ENCODE data around the gene NCEH1. TPM values are rescaled to one million over a fixed set of nuclear protein-coding genes. Genes with fewer than 3 reads are reported as not detected.

The NCEH1 gene
- total RNA-seq, 2 experiments from 2014 or later, result 2.8 to 3.4 TPM

DNA sequence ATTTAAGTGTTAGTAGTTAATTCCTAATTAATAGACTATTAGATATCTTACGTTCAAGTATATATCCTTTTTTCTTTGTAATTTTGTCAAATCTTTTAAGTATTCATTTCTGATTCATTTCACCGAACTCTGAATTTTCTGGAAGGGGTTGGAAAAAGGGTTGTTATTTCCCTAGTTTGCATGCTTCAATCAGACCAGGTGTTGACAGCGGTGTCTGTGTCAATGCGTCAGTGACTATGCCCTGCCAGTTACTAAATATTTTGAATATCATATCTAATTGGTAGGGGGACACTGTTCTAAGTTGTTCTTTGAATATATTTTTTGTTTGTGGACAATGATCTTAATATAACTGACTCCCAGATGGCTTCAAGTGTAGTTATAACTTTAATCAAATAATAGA is 124.9 kb downstream of the NCEH1 start:
- H3K4me3 Mint-ChIP-seq, result no peak overlapping the region
- ChIA-PET POLR2A (interaction anchor here (0.8 kb wide), 1 partner anchor 65 kb away, joined by 4 read pairs; no protein-coding TSS in a partner anchor), CTCF (interaction anchor here (0.7 to 1.0 kb wide), 2 partner anchors 10 to 62 kb away, joined by 3 to 7 read pairs; partner anchors contain the start of gene TNFSF10)
- no peak overlapping the region for H3K27ac Mint-ChIP-seq
- no peak for DNase-seq
- H3K9me3 Mint-ChIP-seq, result peaks cover 12% of the 10 kb centered on the region
- peaks cover 15% of the 10 kb centered on the region for H3K36me3 Mint-ChIP-seq (ENCODE audit: low read depth)
- no peak for ATAC-seq
- intact Hi-C loops (cut with micrococcal nuclease), result no loop called here
- H3K4me1 Mint-ChIP-seq (ENCODE audit: low read depth), result peaks cover 65% of the 10 kb centered on the region
- TF ChIP-seq, protein P1, sequence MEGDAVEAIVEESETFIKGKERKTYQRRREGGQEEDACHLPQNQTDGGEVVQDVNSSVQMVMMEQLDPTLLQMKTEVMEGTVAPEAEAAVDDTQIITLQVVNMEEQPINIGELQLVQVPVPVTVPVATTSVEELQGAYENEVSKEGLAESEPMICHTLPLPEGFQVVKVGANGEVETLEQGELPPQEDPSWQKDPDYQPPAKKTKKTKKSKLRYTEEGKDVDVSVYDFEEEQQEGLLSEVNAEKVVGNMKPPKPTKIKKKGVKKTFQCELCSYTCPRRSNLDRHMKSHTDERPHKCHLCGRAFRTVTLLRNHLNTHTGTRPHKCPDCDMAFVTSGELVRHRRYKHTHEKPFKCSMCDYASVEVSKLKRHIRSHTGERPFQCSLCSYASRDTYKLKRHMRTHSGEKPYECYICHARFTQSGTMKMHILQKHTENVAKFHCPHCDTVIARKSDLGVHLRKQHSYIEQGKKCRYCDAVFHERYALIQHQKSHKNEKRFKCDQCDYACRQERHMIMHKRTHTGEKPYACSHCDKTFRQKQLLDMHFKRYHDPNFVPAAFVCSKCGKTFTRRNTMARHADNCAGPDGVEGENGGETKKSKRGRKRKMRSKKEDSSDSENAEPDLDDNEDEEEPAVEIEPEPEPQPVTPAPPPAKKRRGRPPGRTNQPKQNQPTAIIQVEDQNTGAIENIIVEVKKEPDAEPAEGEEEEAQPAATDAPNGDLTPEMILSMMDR (IDR thresholded peaks at IDR 0.05), result no peak
- peaks cover 5% of the 10 kb centered on the region for H3K27me3 Mint-ChIP-seq

DNA sequence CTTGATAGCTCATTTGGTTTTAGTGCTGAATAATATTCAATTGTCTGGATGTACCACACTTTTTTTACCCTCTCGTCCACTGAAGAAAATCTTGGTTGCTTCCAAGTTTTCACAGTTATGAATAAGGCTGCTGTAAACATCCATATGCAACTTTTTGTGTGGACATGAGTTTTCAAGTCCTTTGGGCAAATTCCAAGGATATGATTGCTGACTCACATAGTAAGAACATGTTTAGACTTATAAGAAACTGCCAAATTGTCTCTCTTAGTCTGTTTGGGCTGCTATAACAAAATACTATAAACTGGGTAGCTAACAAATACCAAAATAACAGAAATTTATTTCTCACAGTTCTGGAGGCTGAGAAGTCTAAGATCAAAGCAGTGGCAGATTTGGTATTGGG is 128.2 kb downstream of the NCEH1 start:
- ChIA-PET POLR2A (interaction anchor here (0.7 to 4.8 kb wide), 2 partner anchors 9 to 59 kb away, joined by 3 to 26 read pairs; no protein-coding TSS in a partner anchor), CTCF (interaction anchor here (2.3 kb wide), 1 partner anchor 13 kb away, joined by 13 read pairs; no protein-coding TSS in a partner anchor)
- peaks cover 5% of the 10 kb centered on the region for H3K36me3 Mint-ChIP-seq (ENCODE audit: low read depth)
- peaks cover 82% of the 10 kb centered on the region for H3K4me1 Mint-ChIP-seq (ENCODE audit: low read depth)
- intact Hi-C loops (cut with micrococcal nuclease), result no loop called here
- peaks cover under 1% of the 10 kb centered on the region for H3K27me3 Mint-ChIP-seq
- DNase-seq, result no peak
- no peak for ATAC-seq
- H3K9me3 Mint-ChIP-seq, result no peaks in the 10 kb centered on the region
- TF ChIP-seq, protein P1 (IDR thresholded peaks at IDR 0.05), result no peak
- no peak overlapping the region for H3K27ac Mint-ChIP-seq
- no peak overlapping the region for H3K4me3 Mint-ChIP-seq

DNA sequence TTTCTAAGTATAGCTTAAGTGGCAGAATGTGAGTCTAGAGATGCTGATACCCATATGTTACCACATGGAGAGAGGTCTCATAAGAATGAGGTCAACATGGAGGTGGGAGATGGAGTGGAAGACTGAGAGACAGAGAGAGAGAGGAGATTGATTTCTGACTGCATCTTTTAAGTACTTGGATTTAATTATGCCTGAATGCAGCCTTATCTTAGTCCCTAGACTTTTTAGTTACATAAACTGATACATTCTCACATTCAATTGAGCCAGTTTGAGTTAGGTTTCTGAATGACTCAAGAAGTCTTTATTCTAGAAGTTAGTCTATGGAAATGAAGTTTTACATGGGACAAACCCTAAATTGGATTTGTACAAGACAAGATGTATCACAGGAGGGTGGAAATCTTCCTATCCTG is 129.1 kb downstream of the NCEH1 start:
- Mint-ChIP-seq H3K27ac (peak overlapping the region; percentile 57), H3K4me3 (no peak overlapping the region), H3K36me3 (ENCODE audit: low read depth) (peaks cover 7% of the 10 kb centered on the region), H3K4me1 (ENCODE audit: low read depth) (peaks cover 87% of the 10 kb centered on the region), H3K9me3 (peaks cover 4% of the 10 kb centered on the region), H3K27me3 (no peaks in the 10 kb centered on the region)
- TF ChIP-seq, protein P1 (IDR thresholded peaks at IDR 0.05), result no peak
- ATAC-seq (peak; percentile 63), DNase-seq (no peak)
- intact Hi-C loops (cut with micrococcal nuclease), result loop anchor here (2.0 kb wide), 1 partner anchor 19 kb away; no protein-coding TSS in a partner anchor
- CTCF ChIA-PET, result no interaction called here
- POLR2A ChIA-PET, result interaction anchor here (4.8 kb wide), 1 partner anchor 10 kb away, joined by 26 read pairs; no protein-coding TSS in a partner anchor

DNA sequence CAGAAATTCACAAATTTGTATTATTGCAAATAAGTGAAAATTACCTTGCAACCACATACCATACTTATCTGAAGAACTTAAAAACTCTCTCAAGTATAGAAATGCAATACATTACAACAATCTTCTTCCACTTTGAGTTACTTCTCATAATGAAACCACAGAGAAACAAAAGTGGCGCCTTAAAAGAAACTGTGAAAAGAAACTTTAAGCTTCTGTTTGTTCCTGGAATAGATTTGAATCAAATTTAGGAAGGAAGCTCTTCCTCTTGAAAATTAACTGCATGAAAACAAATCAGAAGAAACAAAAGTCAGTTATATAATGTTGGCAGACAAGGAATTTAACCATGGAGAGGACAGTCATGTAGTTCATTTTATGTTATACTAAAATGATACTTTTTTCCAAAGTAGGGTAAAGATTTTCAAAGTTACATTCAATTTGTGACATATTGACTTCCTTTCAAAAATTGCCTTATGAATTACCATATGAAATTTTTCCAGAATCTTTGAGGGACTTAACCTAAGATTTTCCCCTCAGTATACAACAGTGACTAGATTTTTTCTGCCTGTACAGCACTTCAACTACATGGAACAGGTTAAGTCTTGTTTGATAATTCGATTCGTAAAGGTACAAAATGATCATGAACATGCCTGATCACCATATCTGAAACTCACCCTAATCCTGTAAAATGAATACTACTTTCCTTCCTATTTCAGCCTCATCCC is 130.0 kb downstream of the NCEH1 start:
- Mint-ChIP-seq H3K36me3 (ENCODE audit: low read depth) (peaks cover 7% of the 10 kb centered on the region), H3K9me3 (peaks cover 4% of the 10 kb centered on the region), H3K27ac (peak overlapping the region; percentile 86), H3K4me1 (ENCODE audit: low read depth) (peaks cover 78% of the 10 kb centered on the region), H3K4me3 (peak overlapping the region; percentile 37), H3K27me3 (no peaks in the 10 kb centered on the region)
- peak; percentile 53 for ATAC-seq
- TF ChIP-seq, protein P1 (IDR thresholded peaks at IDR 0.05), result no peak
- ChIA-PET POLR2A (interaction anchor here (0.6 to 4.8 kb wide), 3 partner anchors 11 to 50 kb away, joined by 3 to 26 read pairs (median 5); no protein-coding TSS in a partner anchor), CTCF (interaction anchor here (0.8 to 2.6 kb wide), 3 partner anchors 11 to 22 kb away, joined by 3 to 5 read pairs (median 3); no protein-coding TSS in a partner anchor)
- DNase-seq, result no peak
- intact Hi-C loops (cut with micrococcal nuclease), result loop anchor here (1.0 to 2.0 kb wide), 2 partner anchors 11 to 18 kb away; no protein-coding TSS in a partner anchor

Other genes with a start within 250 kb of the NCEH1 start
- 10 to 100 TPM; 21.5 to 23.6 TPM for gene TNFSF10, start 187.6 kb downstream of the NCEH1 start, total RNA-seq
- 10 to 100 TPM; 27.1 to 29.8 TPM for gene ECT2, start 39.7 kb upstream of the NCEH1 start, total RNA-seq

Measured in activated CD8-positive, alpha-beta T cell treated with anti-CD3 and anti-CD28 coated beads for 36 hours (primary cell).